GM21786 (cell line): ENCODE results near the gene OR10H1.
"Not testable (repeated sequence)": the region's sequence is repeated elsewhere in the genome, so short reads cannot be mapped to it uniquely, and the experiment has no call there.

ENCODE experiments used
- ATAC-seq: cut with Tn5 transposase; IDR thresholded peaks from one replicate; pipeline ENCODE4 v1.9.1; 2021; ENCODE audit not compliant: unreplicated experiment

OR10H1 gene

GRCh38 chr19:15775249-15775648 is 40.2 kb downstream of the OR10H1 start:
- ATAC-seq, result no peak

DNA sequence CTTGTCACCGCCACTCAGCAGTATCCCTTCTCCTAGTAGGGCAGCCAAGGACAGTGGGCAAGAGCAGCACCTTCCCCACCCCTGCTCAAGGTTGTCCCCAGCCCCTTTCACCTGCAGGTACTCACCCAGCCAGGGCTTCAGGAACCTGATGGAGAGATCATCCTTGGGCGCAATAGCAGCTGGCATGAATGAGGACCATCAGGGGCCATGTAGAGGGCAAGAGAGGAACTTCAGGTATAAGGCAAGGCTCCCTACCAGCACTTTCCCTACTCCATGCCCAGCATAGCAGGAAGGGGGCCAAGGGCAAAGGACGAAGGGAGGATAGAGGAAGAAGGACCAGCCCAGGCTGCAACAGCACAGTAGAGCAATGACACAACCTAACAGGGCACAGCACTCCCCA is 41.3 kb downstream of the OR10H1 start:
- ATAC-seq, result not testable (repeated sequence)

DNA sequence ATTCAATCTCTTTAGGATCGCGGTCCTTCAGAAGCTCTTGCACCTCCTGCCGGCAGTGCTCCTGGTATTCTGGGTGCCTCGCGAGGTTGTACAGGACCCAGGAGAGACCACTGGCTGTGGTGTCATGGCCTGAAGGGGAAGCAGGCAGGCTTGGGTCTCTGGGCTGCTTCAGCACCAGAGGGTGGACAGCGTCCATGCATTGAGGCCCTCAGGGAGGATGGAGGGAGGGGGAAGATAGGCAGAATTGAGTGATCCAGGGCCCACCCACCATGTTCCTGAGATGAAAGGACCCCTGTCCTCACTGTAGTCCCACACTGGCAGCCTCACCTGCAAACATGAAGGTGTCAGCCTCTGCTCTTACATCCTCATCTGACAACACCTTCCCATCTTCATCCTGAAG is 45.9 kb downstream of the OR10H1 start:
- no peak for ATAC-seq

- ATAC-seq, result no peak
Measured at GRCh38 chr19:15759962-15760565, 55.4 kb downstream of the OR10H1 start.

DNA sequence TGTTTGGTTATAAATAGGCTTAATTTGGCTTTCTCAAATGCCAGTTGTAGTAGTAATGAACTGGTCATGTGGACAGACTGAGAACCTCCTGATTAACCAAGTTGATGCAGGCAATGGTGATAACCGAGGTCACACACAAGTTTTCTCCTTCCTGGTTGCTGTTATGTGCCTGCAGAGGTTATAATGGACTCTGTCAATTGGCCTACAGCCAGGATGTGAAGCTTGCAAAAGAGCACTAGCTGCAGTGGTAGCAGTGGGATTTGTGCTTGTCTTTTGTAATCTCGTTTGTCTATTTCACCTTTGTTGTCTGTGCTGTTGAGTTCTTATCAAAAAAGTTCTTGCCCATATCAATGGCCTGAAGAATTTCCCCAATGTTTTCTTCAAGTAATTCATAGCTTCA is 57.1 kb downstream of the OR10H1 start:
- ATAC-seq, result no peak
